Endothelial cell of umbilical vein (primary cell): ENCODE measurements around the gene ZRANB2. TPM values are rescaled to one million over a fixed set of nuclear protein-coding genes. Genes with fewer than 3 reads are reported as not detected.
A peak's percentile ranks its signal among the peaks of the same experiment; 100 is the strongest.

Experiments used
- BruUV-seq: library from RNA; stranded (reverse); fragments of 400-500 nt; replicated peaks from 2 replicates; lab custom pipeline; 2021; lab: Mats Ljungman, UMichigan
- CTCF ChIA-PET: fragments of 300-600, 350-600 bp; sonication (Branson Sonifier 250); formaldehyde crosslinking; loops from one replicate; lab custom pipeline; 2021; ENCODE audit warnings: antibody characterized with exemption, inconsistent platforms; lab: Charles Lee
- POLR2A ChIA-PET: fragments of 300-600, 350-600 bp; sonication (Branson Sonifier 250); formaldehyde crosslinking; loops from one replicate; lab custom pipeline; 2021; ENCODE audit warnings: antibody characterized with exemption, inconsistent platforms; lab: Charles Lee
- DNase-seq: peaks from one replicate; pipeline ENCODE4 v3.0.0-alpha.2; 2011; ENCODE audit warnings: low read depth, low spot score
- FAIRE-seq: peaks from 2 replicates; lab custom pipeline; 2011; peaks lifted over from hg19 to GRCh38; lab: Jason Lieb, UNC
- H2AFZ ChIP-seq: 2 replicates; pipeline ENCODE4 v1.6.0; 2012; ENCODE audit warnings: low read depth, low read length, control low read depth, inconsistent platforms
- H3K27ac ChIP-seq: 2 replicates; pipeline ENCODE4 v1.5.1; 2011; ENCODE audit warnings: low read depth, mild to moderate bottlenecking, control low read depth, low read length, moderate library complexity; ENCODE audit not compliant: insufficient read depth
- H3K27me3 ChIP-seq, 2 experiments: 2 replicates each; pipeline versions ENCODE4 v1.6.0 to v1.6.1; 2011; ENCODE audit warnings: low read length in 2 of 2, mixed read lengths in 1 of 2; ENCODE audit not compliant: control insufficient read depth in 2 of 2, insufficient read depth in 2 of 2
- H3K36me3 ChIP-seq, 2 experiments: 2 replicates in 1 of 2; 3 replicates in 1 of 2; pipeline ENCODE4 v1.5.1; 2011; ENCODE audit warnings: low read length in 2 of 2, mild to moderate bottlenecking in 1 of 2, moderate library complexity in 1 of 2; ENCODE audit not compliant: control insufficient read depth in 2 of 2, insufficient read depth in 2 of 2; ENCODE audit errors: extremely low read depth in 1 of 2
- H3K4me1 ChIP-seq: 3 replicates; pipeline ENCODE4 v1.5.1; 2011; ENCODE audit warnings: mild to moderate bottlenecking, low read length; ENCODE audit not compliant: control insufficient read depth, insufficient read depth; ENCODE audit errors: extremely low read depth
- H3K4me2 ChIP-seq: 2 replicates; pipeline ENCODE4 v1.6.1; 2011; ENCODE audit warnings: low read length, control low read depth, mixed read lengths; ENCODE audit not compliant: insufficient read depth
- H3K4me3 ChIP-seq, 3 experiments: fragments of 200-600 bp in 1 of 3; sonication (generic), shearing (Covaris generic) in 1 of 3; replicated peaks in 1 of 3; 2 replicates each; pipeline ENCODE4 v1.5.1; 2011 to 2016; ENCODE audit warnings: control low read depth in 3 of 3, low read length in 3 of 3, mild to moderate bottlenecking in 2 of 3, inconsistent platforms in 1 of 3, low read depth in 1 of 3, moderate library complexity in 1 of 3; ENCODE audit not compliant: insufficient read depth in 1 of 3
- H3K79me2 ChIP-seq: 2 replicates; pipeline ENCODE4 v1.6.0; 2012; ENCODE audit warnings: low read length, inconsistent platforms; ENCODE audit not compliant: control insufficient read depth, insufficient read depth
- H3K9ac ChIP-seq: replicated peaks from 2 replicates; pipeline ENCODE3; 2011; ENCODE audit warnings: low read length, control low read depth; ENCODE audit not compliant: insufficient read depth; ENCODE audit errors: extremely low read depth
- H3K9me1 ChIP-seq: replicated peaks from 3 replicates; pipeline ENCODE4 v1.6.0; 2011; ENCODE audit warnings: mild to moderate bottlenecking, low read length; ENCODE audit not compliant: control insufficient read depth, insufficient read depth; ENCODE audit errors: extremely low read depth
- H3K9me3 ChIP-seq: replicated peaks from 2 replicates; pipeline ENCODE4 v1.5.1; 2012; ENCODE audit warnings: low read length, inconsistent platforms; ENCODE audit not compliant: control insufficient read depth, insufficient read depth
- H4K20me1 ChIP-seq: replicated peaks from 2 replicates; pipeline ENCODE3; 2011; ENCODE audit warnings: mild to moderate bottlenecking, low read length; ENCODE audit not compliant: control insufficient read depth, insufficient read depth; ENCODE audit errors: extremely low read depth
- CTCF ChIP-seq, 2 donors: IDR thresholded peaks; 1 replicate in 1 of 2; 2 replicates in 1 of 2; pipeline ENCODE4 v1.5.1; 2011; ENCODE audit warnings: low read length in 2 of 2, mild to moderate bottlenecking in 2 of 2, moderate library complexity in 2 of 2, control low read depth in 1 of 2, inconsistent platforms in 1 of 2, low read depth in 1 of 2; ENCODE audit not compliant: insufficient read depth in 1 of 2; ENCODE audit errors: extremely low read depth in 1 of 2
- EZH2 ChIP-seq: IDR thresholded peaks from 2 replicates; pipeline ENCODE4 v1.6.1; 2012; ENCODE audit warnings: borderline replicate concordance, low read depth, mild to moderate bottlenecking, moderate library complexity, low read length, inconsistent platforms; ENCODE audit not compliant: severe bottlenecking
- GATA2 ChIP-seq: IDR thresholded peaks from 2 replicates; pipeline ENCODE4 v1.7.0; 2011; ENCODE audit warnings: low read depth, mild to moderate bottlenecking, moderate library complexity, mixed read lengths, low read length; ENCODE audit not compliant: insufficient read length, insufficient read depth
- JUN ChIP-seq: IDR thresholded peaks from 2 replicates; pipeline ENCODE4 v1.6.1; 2011; ENCODE audit warnings: borderline replicate concordance, low read depth; ENCODE audit not compliant: insufficient read length, insufficient read depth
- MAX ChIP-seq: IDR thresholded peaks from 2 replicates; pipeline ENCODE4 v1.6.1; 2011; ENCODE audit not compliant: insufficient read depth, insufficient read length
- MYC ChIP-seq: IDR thresholded peaks from one replicate; pipeline ENCODE4 v1.6.1; 2011; ENCODE audit warnings: mild to moderate bottlenecking, low read depth, low read length
- POLR2A ChIP-seq: IDR thresholded peaks from 2 replicates; pipeline ENCODE4 v1.6.1; 2012; ENCODE audit warnings: low read depth, mild to moderate bottlenecking, control low read depth, low read length
- dilution Hi-C: fragments of 300-500 bp; cut with MboI; formaldehyde crosslinking; loops from one replicate; pipeline ENCODE4 v1.15.0; 2019; ENCODE audit warnings: low sequenced_read_pairs; ENCODE audit not compliant: extremely low pct_ligation_motif_present
- intact Hi-C: fragments of 100-400 bp; cut with micrococcal nuclease; formaldehyde crosslinking; loops from one replicate; pipeline ENCODE4 v1.10.0; 2022
- polyA plus RNA-seq, 4 experiments: library from polyadenylated mRNA; depleted of rRNA in 3 of 4; stranded (reverse) in 3 of 4; unstranded in 1 of 4; fragments of >200 nt; gene quantifications; 2 replicates each; pipeline versions ENCODE4 v1.2.1 to v1.2.3, GENCODE V29; 2011 to 2012; ENCODE audit warnings: missing spikeins in 1 of 4
- total RNA-seq: library from RNA; stranded (reverse); gene quantifications from 2 replicates; pipeline ENCODE4 v1.2.3, GENCODE V29; 2021

Gene ZRANB2
- total and polyA plus RNA-seq, 2 donors (not counting 3 experiments of a cell fraction or from before 2014, with no cell fraction given): 23.6 to 84.1 TPM

GRCh38 chr1:71047635-71048607 is 32.9 kb downstream of the ZRANB2 start, which contains the start of gene PTGER3:
PTGER3 (minus strand) TSS chr1:71047816; CDS start chr1:71047577, 239 bp downstream.
- Histone ChIP-seq H3K9ac (no peak within 1 kb of the TSS), H2AFZ (peak within 1 kb of the TSS; percentile 79), H3K79me2 (no peaks in the 10 kb centered on the region), H3K4me2 (peak within 1 kb of the TSS; percentile 23), H4K20me1 (no peaks in the 10 kb centered on the region), H3K27me3 (peaks cover 42 to 60% of the 10 kb centered on the region in 2 experiments), H3K9me3 (no peaks in the 10 kb centered on the region), H3K27ac (no peak within 1 kb of the TSS), H3K9me1 (no peaks in the 10 kb centered on the region), H3K4me1 (peaks cover 9% of the 10 kb centered on the region), H3K36me3 (no peaks in the 10 kb centered on the region), H3K4me3 (peak within 1 kb of the TSS in 2 of 3 experiments; percentile 7 to 12)
- CTCF ChIA-PET: interaction anchor here (4.2 to 5.7 kb wide), 2 partner anchors 362 to 519 kb away, joined by 31 to 35 read pairs; no protein-coding TSS in a partner anchor
- intact Hi-C loops: no loop called here
- TF ChIP-seq GATA2 (no peak), JUN (no peak), CTCF (IDR thresholded peaks at IDR 0.05; ENCODE audit: extremely low read depth in 1 of 2, insufficient read depth in 1 of 2, low read depth in 1 of 2, low read length in 2 of 2) (no peak), MYC (no peak), MAX (no peak), EZH2 (no peak), POLR2A (no peak)
- BruUV-seq: no TSS peak
- dilution Hi-C loops: no loop called here
- FAIRE-seq: no peak
- POLR2A ChIA-PET: no interaction called here
- peak; percentile 7 for DNase-seq
